ENCODE measurements around the gene INTS11. TPM values are rescaled to one million over a fixed set of nuclear protein-coding genes. Genes with fewer than 3 reads are reported as not detected.
A peak's percentile ranks its signal among the peaks of the same experiment; 100 is the strongest.

The INTS11 gene
- total and polyA plus RNA-seq, 2 experiments from 2014 or later: 102 to 161 TPM

DNA sequence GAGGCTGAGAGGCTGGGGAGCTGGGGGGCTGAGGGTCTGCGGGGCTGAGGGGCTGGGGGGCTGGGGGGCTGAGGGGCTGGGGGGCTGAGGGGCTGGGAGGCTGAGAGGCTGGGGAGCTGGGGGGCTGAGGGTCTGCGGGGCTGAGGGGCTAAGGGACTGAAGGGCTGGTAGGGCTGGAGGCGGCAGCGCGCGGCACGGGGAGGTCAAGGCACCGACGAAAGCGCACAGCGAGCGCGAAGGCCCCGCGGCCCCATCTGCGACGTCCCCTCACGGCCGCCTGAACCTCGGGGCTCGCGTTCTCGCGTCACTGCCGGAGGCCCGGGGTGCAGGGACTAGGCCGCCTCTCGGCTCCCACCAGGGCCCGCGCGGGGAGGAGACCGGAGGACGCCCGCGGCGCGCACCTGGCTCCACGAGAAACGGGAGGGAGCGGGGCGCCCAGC, 356 bp downstream of the INTS11 start:
- peaks cover 5% of the 10 kb centered on the region; the same call in 1 of the 2 replicates for H4K20me1 ChIP-seq (replicated peaks; ENCODE audit: insufficient read depth)
- DNase-seq (ENCODE audit: low spot score) (no peak), ATAC-seq (peak; percentile 15)
- Mint-ChIP-seq H3K27ac (no peak overlapping the region), H3K36me3 (ENCODE audit: low read depth) (peaks cover 20% of the 10 kb centered on the region), H3K9me3 (no peaks in the 10 kb centered on the region; the same call in 2 of the 3 replicates), H3K4me3 (peak overlapping the region; percentile 82; the same call in 2 of the 3 replicates), H3K4me1 (peaks cover 11% of the 10 kb centered on the region), H3K27me3 (ENCODE audit: insufficient read depth, low read depth, poor library complexity) (peaks cover 21% of the 10 kb centered on the region)
- no peaks in the 10 kb centered on the region for H3K36me3 ChIP-seq (ENCODE audit: insufficient read depth)
- H3K4me3 ChIP-seq: peak overlapping the region; percentile 85
- H3K9me2 ChIP-seq (ENCODE audit: insufficient read depth): no peaks in the 10 kb centered on the region
- no peaks in the 10 kb centered on the region for H3K4me1 ChIP-seq (ENCODE audit: insufficient read depth)
- no peaks in the 10 kb centered on the region for H3K27me3 ChIP-seq (ENCODE audit: insufficient read depth)
- peak overlapping the region; percentile 83 for H3K4me2 ChIP-seq
- no peak overlapping the region for H3K27ac ChIP-seq (ENCODE audit: low read depth)
- H3F3A ChIP-seq (replicated peaks; ENCODE audit: low read depth): 0 out of 2 replicates have a peak, but pooled peaks cover 3% of the 10 kb centered on the region
- H2AFZ ChIP-seq: no peak overlapping the region
- peaks cover 50% of the 10 kb centered on the region for H3K79me2 ChIP-seq (replicated peaks; ENCODE audit: insufficient read depth)
- TF ChIP-seq EZH2phosphoT487 (IDR thresholded peaks at IDR 0.05; ENCODE audit: unreplicated experiment) (no peak), POLR2AphosphoS5 (IDR thresholded peaks at IDR 0.05; ENCODE audit: low read depth) (no peak), ZNF114 (CRISPR knock-in tag; IDR thresholded peaks at IDR 0.05) (no peak), REST (IDR thresholded peaks at IDR 0.05; ENCODE audit: unreplicated experiment) (no peak), CREB1 (CRISPR knock-in tag; IDR thresholded peaks at IDR 0.05; ENCODE audit: low read depth) (no peak), ETS1 (IDR thresholded peaks at IDR 0.05) (no peak), JUNB (IDR thresholded peaks at IDR 0.05; ENCODE audit: unreplicated experiment) (no peak), CTCF (conservative IDR thresholded peaks at IDR 0.05; ENCODE audit: low read depth in 2 of 2) (no peak), NANOG (IDR thresholded peaks at IDR 0.05; ENCODE audit: borderline replicate concordance) (no peak)
- TF ChIP-seq, protein P1, sequence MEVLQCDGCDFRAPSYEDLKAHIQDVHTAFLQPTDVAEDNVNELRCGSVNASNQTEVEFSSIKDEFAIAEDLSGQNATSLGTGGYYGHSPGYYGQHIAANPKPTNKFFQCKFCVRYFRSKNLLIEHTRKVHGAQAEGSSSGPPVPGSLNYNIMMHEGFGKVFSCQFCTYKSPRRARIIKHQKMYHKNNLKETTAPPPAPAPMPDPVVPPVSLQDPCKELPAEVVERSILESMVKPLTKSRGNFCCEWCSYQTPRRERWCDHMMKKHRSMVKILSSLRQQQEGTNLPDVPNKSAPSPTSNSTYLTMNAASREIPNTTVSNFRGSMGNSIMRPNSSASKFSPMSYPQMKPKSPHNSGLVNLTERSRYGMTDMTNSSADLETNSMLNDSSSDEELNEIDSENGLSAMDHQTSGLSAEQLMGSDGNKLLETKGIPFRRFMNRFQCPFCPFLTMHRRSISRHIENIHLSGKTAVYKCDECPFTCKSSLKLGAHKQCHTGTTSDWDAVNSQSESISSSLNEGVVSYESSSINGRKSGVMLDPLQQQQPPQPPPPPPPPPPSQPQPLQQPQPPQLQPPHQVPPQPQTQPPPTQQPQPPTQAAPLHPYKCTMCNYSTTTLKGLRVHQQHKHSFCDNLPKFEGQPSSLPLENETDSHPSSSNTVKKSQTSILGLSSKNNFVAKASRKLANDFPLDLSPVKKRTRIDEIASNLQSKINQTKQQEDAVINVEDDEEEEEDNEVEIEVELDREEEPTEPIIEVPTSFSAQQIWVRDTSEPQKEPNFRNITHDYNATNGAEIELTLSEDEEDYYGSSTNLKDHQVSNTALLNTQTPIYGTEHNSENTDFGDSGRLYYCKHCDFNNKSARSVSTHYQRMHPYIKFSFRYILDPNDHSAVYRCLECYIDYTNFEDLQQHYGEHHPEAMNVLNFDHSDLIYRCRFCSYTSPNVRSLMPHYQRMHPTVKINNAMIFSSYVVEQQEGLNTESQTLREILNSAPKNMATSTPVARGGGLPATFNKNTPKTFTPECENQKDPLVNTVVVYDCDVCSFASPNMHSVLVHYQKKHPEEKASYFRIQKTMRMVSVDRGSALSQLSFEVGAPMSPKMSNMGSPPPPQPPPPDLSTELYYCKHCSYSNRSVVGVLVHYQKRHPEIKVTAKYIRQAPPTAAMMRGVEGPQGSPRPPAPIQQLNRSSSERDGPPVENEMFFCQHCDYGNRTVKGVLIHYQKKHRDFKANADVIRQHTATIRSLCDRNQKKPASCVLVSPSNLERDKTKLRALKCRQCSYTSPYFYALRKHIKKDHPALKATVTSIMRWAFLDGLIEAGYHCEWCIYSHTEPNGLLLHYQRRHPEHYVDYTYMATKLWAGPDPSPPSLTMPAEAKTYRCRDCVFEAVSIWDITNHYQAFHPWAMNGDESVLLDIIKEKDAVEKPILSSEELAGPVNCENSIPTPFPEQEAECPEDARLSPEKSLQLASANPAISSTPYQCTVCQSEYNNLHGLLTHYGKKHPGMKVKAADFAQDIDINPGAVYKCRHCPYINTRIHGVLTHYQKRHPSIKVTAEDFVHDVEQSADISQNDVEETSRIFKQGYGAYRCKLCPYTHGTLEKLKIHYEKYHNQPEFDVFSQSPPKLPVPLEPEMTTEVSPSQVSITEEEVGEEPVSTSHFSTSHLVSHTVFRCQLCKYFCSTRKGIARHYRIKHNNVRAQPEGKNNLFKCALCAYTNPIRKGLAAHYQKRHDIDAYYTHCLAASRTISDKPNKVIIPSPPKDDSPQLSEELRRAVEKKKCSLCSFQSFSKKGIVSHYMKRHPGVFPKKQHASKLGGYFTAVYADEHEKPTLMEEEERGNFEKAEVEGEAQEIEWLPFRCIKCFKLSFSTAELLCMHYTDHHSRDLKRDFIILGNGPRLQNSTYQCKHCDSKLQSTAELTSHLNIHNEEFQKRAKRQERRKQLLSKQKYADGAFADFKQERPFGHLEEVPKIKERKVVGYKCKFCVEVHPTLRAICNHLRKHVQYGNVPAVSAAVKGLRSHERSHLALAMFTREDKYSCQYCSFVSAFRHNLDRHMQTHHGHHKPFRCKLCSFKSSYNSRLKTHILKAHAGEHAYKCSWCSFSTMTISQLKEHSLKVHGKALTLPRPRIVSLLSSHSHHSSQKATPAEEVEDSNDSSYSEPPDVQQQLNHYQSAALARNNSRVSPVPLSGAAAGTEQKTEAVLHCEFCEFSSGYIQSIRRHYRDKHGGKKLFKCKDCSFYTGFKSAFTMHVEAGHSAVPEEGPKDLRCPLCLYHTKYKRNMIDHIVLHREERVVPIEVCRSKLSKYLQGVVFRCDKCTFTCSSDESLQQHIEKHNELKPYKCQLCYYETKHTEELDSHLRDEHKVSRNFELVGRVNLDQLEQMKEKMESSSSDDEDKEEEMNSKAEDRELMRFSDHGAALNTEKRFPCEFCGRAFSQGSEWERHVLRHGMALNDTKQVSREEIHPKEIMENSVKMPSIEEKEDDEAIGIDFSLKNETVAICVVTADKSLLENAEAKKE (CRISPR knock-in tag; IDR thresholded peaks at IDR 0.05): no peak

Data from GM23338 (cell line).